Panc1 (cell line): ENCODE data around the gene SLC6A11. TPM values are rescaled to one million over a fixed set of nuclear protein-coding genes. Genes with fewer than 3 reads are reported as not detected.

Source experiments
- ATAC-seq: fragments of 200-7000 bp; cut with Tn5 transposase; 2 replicates; pipeline ENCODE4 v1.9.1; 2020; ENCODE audit warnings: mild to moderate bottlenecking, moderate library complexity
- BruUV-seq: library from RNA; stranded (reverse); fragments of 400-500 nt; replicated peaks from 2 replicates; lab custom pipeline; 2021; lab: Mats Ljungman, UMichigan
- CTCF ChIA-PET: fragments of 300-600 bp; sonication (Branson Sonifier 250); formaldehyde crosslinking; loops from one replicate; lab custom pipeline; 2022; ENCODE audit warnings: antibody characterized with exemption; lab: Charles Lee
- POLR2A ChIA-PET: fragments of 300-600 bp; sonication (Branson Sonifier 250); formaldehyde crosslinking; loops from one replicate; lab custom pipeline; 2022; ENCODE audit warnings: antibody characterized with exemption; lab: Charles Lee
- DNase-seq: peaks from one replicate; pipeline ENCODE4 v3.0.0-alpha.2; 2010; ENCODE audit warnings: low read depth, low spot score
- H3K27ac ChIP-seq: 2 replicates; pipeline ENCODE4 v1.5.1; 2011; ENCODE audit warnings: mild to moderate bottlenecking, low read length, inconsistent platforms
- H3K27me3 ChIP-seq: fragments of 200-500 bp; sonication (Bioruptor generic); 2 replicates; pipeline ENCODE4 v1.6.0; 2014; ENCODE audit warnings: low read length, inconsistent platforms; ENCODE audit not compliant: control insufficient read depth, insufficient read depth
- H3K36me3 ChIP-seq: fragments of 200-500 bp; sonication (Bioruptor generic); 2 replicates; pipeline ENCODE4 v1.5.1; 2014; ENCODE audit warnings: inconsistent platforms, mild to moderate bottlenecking, low read length, moderate library complexity; ENCODE audit not compliant: control insufficient read depth, insufficient read depth
- H3K4me1 ChIP-seq: 2 replicates; pipeline ENCODE4 v1.5.1; 2011; ENCODE audit warnings: inconsistent platforms, mild to moderate bottlenecking, low read length, moderate library complexity; ENCODE audit not compliant: control insufficient read depth, insufficient read depth
- H3K4me3 ChIP-seq, 2 experiments: 2 replicates each; pipeline ENCODE4 v1.5.1; 2011 to 2012; ENCODE audit warnings: low read depth in 2 of 2, low read length in 2 of 2, mild to moderate bottlenecking in 2 of 2, inconsistent platforms in 1 of 2, moderate library complexity in 1 of 2
- H3K9me3 ChIP-seq: fragments of 200-500 bp; sonication (Bioruptor generic); 2 replicates; pipeline ENCODE4 v1.5.1; 2014; ENCODE audit warnings: low read depth, mild to moderate bottlenecking, inconsistent platforms, low read length, moderate library complexity; ENCODE audit not compliant: control insufficient read depth, insufficient read depth
- POLR2AphosphoS5 ChIP-seq: IDR thresholded peaks from 2 replicates; pipeline ENCODE4 v1.6.1; 2012; ENCODE audit warnings: mild to moderate bottlenecking, low read depth, low read length, moderate library complexity
- SIN3A ChIP-seq: IDR thresholded peaks from 2 replicates; pipeline ENCODE4 v1.6.1; 2012; ENCODE audit warnings: low read depth, mild to moderate bottlenecking, low read length, moderate library complexity, borderline replicate concordance; ENCODE audit not compliant: insufficient read depth
- TCF7L2 ChIP-seq: IDR thresholded peaks from 2 replicates; pipeline ENCODE4 v1.6.1; 2011; ENCODE audit warnings: mild to moderate bottlenecking, low read depth, low read length, inconsistent platforms
- in situ Hi-C: cut with HindIII; loops from 2 replicates; pipeline ENCODE4 v1.10.0; 2016; ENCODE audit warnings: low sequenced_read_pairs, low pct_unique_long_range_greater_than_20kb
- intact Hi-C: fragments of 100-400 bp; cut with micrococcal nuclease; formaldehyde crosslinking; loops from one replicate; pipeline ENCODE4 v1.10.0; 2022; ENCODE audit not compliant: unreplicated experiment
- total RNA-seq: library from RNA; stranded (reverse); gene quantifications from one replicate; pipeline ENCODE4 v1.2.1, GENCODE V29; 2021; ENCODE audit not compliant: unreplicated experiment
- TF ChIP-seq, protein P1 (sequence below): fragments of 450-650 bp; IDR thresholded peaks from 2 replicates; pipeline ENCODE4 v1.5.1; 2017; ENCODE audit warnings: mild to moderate bottlenecking
- TF ChIP-seq, protein P2 (sequence below), 2 experiments: IDR thresholded peaks; 2 replicates each; pipeline ENCODE4 v1.6.1; 2011 to 2012; ENCODE audit warnings: low read depth in 2 of 2, control low read depth in 1 of 2, low read length in 1 of 2, mild to moderate bottlenecking in 1 of 2, moderate library complexity in 1 of 2; ENCODE audit not compliant: insufficient read depth in 1 of 2

SLC6A11 gene
- total RNA-seq, 1 experiment from 2014 or later: not detected

DNA sequence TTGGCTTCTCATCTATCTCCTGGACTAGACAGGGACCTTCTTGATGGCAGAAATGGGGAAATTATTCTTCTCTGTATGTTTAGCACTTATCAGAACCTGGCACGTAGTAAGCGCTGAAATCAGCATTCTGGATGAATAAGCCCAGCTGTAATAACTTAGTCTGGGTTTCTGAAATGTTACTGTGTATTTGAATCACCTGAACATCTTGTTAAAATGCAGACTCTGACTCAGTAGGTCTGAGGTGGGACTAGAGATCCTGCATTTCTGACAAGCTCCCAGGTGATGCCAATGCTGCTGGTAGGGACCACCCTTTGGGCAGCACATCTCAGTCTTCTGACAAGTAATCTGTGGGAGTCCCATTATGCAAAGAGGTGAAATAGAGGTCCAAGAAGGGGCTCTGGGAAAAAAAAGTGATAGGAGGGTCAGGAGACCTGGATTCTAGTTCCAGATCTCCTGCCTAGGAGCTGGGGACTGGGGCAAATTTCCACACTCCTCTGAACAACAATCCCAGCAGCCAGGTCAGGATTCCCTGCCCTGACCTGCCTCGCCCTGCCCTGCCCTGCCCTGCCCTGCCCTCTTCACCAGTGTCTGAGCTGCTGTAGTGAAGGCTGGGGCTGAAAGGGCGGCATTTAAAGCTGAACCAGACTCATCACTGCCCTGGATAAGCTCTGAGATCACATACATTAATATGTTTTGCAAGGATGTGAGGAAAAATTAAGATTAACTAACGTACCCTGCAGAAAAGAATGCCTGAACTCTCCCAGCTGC lies 17.2 kb upstream of the SLC6A11 start:
- ATAC-seq: no peak
- no peak overlapping the region for H3K27ac ChIP-seq
- no peaks in the 10 kb centered on the region for H3K36me3 ChIP-seq
- intact Hi-C loops: no loop called here
- H3K4me1 ChIP-seq: no peaks in the 10 kb centered on the region
- in situ Hi-C loops: no loop called here
- H3K4me3 ChIP-seq: no peak overlapping the region
- DNase-seq: no peak
- H3K27me3 ChIP-seq: peaks cover 7% of the 10 kb centered on the region
- ChIA-PET POLR2A (no interaction called here), CTCF (no interaction called here)
- TF ChIP-seq, protein P1, sequence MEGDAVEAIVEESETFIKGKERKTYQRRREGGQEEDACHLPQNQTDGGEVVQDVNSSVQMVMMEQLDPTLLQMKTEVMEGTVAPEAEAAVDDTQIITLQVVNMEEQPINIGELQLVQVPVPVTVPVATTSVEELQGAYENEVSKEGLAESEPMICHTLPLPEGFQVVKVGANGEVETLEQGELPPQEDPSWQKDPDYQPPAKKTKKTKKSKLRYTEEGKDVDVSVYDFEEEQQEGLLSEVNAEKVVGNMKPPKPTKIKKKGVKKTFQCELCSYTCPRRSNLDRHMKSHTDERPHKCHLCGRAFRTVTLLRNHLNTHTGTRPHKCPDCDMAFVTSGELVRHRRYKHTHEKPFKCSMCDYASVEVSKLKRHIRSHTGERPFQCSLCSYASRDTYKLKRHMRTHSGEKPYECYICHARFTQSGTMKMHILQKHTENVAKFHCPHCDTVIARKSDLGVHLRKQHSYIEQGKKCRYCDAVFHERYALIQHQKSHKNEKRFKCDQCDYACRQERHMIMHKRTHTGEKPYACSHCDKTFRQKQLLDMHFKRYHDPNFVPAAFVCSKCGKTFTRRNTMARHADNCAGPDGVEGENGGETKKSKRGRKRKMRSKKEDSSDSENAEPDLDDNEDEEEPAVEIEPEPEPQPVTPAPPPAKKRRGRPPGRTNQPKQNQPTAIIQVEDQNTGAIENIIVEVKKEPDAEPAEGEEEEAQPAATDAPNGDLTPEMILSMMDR: no peak
- TF ChIP-seq POLR2AphosphoS5 (no peak), SIN3A (no peak), TCF7L2 (no peak)
- TF ChIP-seq, protein P2, sequence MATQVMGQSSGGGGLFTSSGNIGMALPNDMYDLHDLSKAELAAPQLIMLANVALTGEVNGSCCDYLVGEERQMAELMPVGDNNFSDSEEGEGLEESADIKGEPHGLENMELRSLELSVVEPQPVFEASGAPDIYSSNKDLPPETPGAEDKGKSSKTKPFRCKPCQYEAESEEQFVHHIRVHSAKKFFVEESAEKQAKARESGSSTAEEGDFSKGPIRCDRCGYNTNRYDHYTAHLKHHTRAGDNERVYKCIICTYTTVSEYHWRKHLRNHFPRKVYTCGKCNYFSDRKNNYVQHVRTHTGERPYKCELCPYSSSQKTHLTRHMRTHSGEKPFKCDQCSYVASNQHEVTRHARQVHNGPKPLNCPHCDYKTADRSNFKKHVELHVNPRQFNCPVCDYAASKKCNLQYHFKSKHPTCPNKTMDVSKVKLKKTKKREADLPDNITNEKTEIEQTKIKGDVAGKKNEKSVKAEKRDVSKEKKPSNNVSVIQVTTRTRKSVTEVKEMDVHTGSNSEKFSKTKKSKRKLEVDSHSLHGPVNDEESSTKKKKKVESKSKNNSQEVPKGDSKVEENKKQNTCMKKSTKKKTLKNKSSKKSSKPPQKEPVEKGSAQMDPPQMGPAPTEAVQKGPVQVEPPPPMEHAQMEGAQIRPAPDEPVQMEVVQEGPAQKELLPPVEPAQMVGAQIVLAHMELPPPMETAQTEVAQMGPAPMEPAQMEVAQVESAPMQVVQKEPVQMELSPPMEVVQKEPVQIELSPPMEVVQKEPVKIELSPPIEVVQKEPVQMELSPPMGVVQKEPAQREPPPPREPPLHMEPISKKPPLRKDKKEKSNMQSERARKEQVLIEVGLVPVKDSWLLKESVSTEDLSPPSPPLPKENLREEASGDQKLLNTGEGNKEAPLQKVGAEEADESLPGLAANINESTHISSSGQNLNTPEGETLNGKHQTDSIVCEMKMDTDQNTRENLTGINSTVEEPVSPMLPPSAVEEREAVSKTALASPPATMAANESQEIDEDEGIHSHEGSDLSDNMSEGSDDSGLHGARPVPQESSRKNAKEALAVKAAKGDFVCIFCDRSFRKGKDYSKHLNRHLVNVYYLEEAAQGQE (IDR thresholded peaks at IDR 0.05; ENCODE audit: insufficient read depth in 1 of 2, low read depth in 2 of 2, low read length in 1 of 2): no peak
- no TSS peak for BruUV-seq
- no peaks in the 10 kb centered on the region for H3K9me3 ChIP-seq

DNA sequence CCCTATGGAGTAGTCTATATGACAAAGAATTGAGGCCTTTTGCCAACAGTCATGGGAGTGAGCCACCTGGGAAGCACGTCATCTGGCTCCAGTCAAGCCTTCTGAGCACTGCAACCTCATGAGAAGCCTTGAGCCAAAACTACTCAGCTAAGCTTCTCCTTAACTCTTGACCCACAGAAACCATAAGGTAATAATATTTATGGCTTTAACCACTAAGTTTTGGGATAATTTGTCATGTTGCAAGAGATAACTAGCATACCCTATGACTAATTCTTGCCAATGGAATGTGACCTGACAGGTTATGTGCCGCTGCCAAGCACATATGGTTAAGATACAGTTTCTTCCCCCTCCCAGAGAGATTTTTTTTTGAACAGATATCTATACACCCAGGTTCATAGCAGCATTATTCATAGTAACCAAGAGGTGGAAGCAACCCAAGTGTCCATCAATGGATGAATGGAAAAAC lies 11.8 kb upstream of the SLC6A11 start:
- H3K36me3 ChIP-seq: no peaks in the 10 kb centered on the region
- intact Hi-C loops: no loop called here
- ChIA-PET POLR2A (no interaction called here), CTCF (no interaction called here)
- no TSS peak for BruUV-seq
- no peak for ATAC-seq
- DNase-seq: no peak
- in situ Hi-C loops: no loop called here
- H3K27ac ChIP-seq: no peak overlapping the region
- H3K4me3 ChIP-seq: no peak overlapping the region
- TF ChIP-seq, protein P2 (IDR thresholded peaks at IDR 0.05; ENCODE audit: insufficient read depth in 1 of 2, low read depth in 2 of 2, low read length in 1 of 2): no peak
- TF ChIP-seq TCF7L2: no peak
- no peak for TF ChIP-seq POLR2AphosphoS5
- TF ChIP-seq, protein P1: no peak
- no peak for TF ChIP-seq SIN3A
- no peaks in the 10 kb centered on the region for H3K9me3 ChIP-seq
- H3K4me1 ChIP-seq: no peaks in the 10 kb centered on the region
- H3K27me3 ChIP-seq: peaks cover 4% of the 10 kb centered on the region
